GM12878 (cell line): ENCODE data around the gene PDPK1. TPM values are rescaled to one million over a fixed set of nuclear protein-coding genes. Genes with fewer than 3 reads are reported as not detected.

Experiments used
- ATAC-seq: fragments of 200-7000 bp; cut with Tn5 transposase; 3 replicates; pipeline ENCODE4 v1.9.1; 2020; ENCODE audit warnings: mild to moderate bottlenecking, moderate library complexity
- BruUV-seq: library from RNA; stranded (reverse); fragments of 400-500 nt; replicated peaks from 2 replicates; lab custom pipeline; 2021; lab: Mats Ljungman, UMichigan
- CTCF ChIA-PET: fragments of 300-600 bp; sonication (Branson Sonifier 250); formaldehyde crosslinking; extraction: SDS; loops from one replicate; lab custom pipeline; 2021; ENCODE audit warnings: inconsistent platforms; lab: Yijun Ruan, JAX
- POLR2A ChIA-PET: fragments of 350-600 bp; formaldehyde crosslinking; extraction: SDS; loops from one replicate; lab custom pipeline; 2021; ENCODE audit warnings: inconsistent platforms; lab: Charles Lee
- RAD21 ChIA-PET: fragments of 300-600 bp; sonication (Branson Sonifier 250); formaldehyde crosslinking; loops from one replicate; lab custom pipeline; 2023; ENCODE audit warnings: antibody characterized with exemption; ENCODE audit not compliant: unreplicated experiment; lab: Charles Lee
- SMC1A ChIA-PET: fragments of 300-600 bp; sonication (Branson Sonifier 250); formaldehyde crosslinking; loops from one replicate; lab custom pipeline; 2023; ENCODE audit not compliant: unreplicated experiment, uncharacterized antibody; lab: Charles Lee
- DNase-seq: peaks from one replicate; pipeline ENCODE4 v3.0.0-alpha.2; 2011; ENCODE audit warnings: low read depth, low spot score
- FAIRE-seq: peaks from 3 replicates; lab custom pipeline; 2011; peaks lifted over from hg19 to GRCh38; lab: Jason Lieb, UNC
- H2AFZ ChIP-seq: 2 replicates; pipeline ENCODE4 v1.6.0; 2011; ENCODE audit warnings: low read depth, low read length, control low read depth; ENCODE audit not compliant: control insufficient read depth
- H3K27ac ChIP-seq: 2 replicates; pipeline ENCODE4 v1.5.1; 2011; ENCODE audit warnings: control low read depth; ENCODE audit not compliant: control insufficient read depth, insufficient read depth
- H3K27me3 ChIP-seq, 2 experiments: replicated peaks in 1 of 2; 2 replicates each; pipeline versions ENCODE4 v1.6.0 to v1.6.1; 2011; ENCODE audit warnings: low read length in 1 of 2; ENCODE audit not compliant: control insufficient read depth in 2 of 2, insufficient read depth in 2 of 2
- H3K36me3 ChIP-seq, 2 experiments: 2 replicates each; pipeline ENCODE4 v1.5.1; 2011; ENCODE audit warnings: low read length in 1 of 2; ENCODE audit not compliant: control insufficient read depth in 2 of 2, insufficient read depth in 2 of 2
- H3K4me1 ChIP-seq: 2 replicates; pipeline ENCODE4 v1.6.1; 2011; ENCODE audit warnings: mild to moderate bottlenecking, low read length, moderate library complexity, mixed read lengths; ENCODE audit not compliant: control insufficient read depth, insufficient read depth
- H3K4me2 ChIP-seq: 2 replicates; pipeline ENCODE4 v1.6.0; 2011; ENCODE audit warnings: control low read depth; ENCODE audit not compliant: control insufficient read depth, insufficient read depth
- H3K4me3 ChIP-seq: fragments of 200-600 bp; sonication (generic); 2 replicates; pipeline ENCODE4 v1.5.1; 2016
- H3K79me2 ChIP-seq: 2 replicates; pipeline ENCODE4 v1.6.0; 2011; ENCODE audit warnings: low read length; ENCODE audit not compliant: control insufficient read depth, insufficient read depth
- H3K9ac ChIP-seq: 2 replicates; pipeline ENCODE4 v1.8.0; 2011; ENCODE audit warnings: low read length, control low read depth, mixed read lengths; ENCODE audit not compliant: control insufficient read depth, insufficient read depth
- H3K9me3 ChIP-seq: replicated peaks from 3 replicates; pipeline ENCODE4 v1.5.1; 2011; ENCODE audit warnings: mild to moderate bottlenecking, low read length; ENCODE audit not compliant: control insufficient read depth, insufficient read depth
- H4K20me1 ChIP-seq: 2 replicates; pipeline ENCODE4 v1.6.0; 2011; ENCODE audit not compliant: control insufficient read depth, insufficient read depth
- BCL3 ChIP-seq: IDR thresholded peaks from 2 replicates; pipeline ENCODE4 v1.6.1; 2011; ENCODE audit warnings: borderline replicate concordance, low read depth, mild to moderate bottlenecking, moderate library complexity, low read length; ENCODE audit not compliant: insufficient read depth, poor library complexity, severe bottlenecking
- CHD4 ChIP-seq: fragments of 200-600 bp; sonication (generic); IDR thresholded peaks from 2 replicates; pipeline ENCODE4 v1.6.1; 2016; ENCODE audit warnings: mild to moderate bottlenecking
- ELK1 ChIP-seq: IDR thresholded peaks from 2 replicates; pipeline ENCODE4 v1.6.1; 2012; ENCODE audit warnings: low read depth, low read length, improper control_type of control experiment
- EP300 ChIP-seq, 2 experiments: fragments of 150-350 bp in 1 of 2; IDR thresholded peaks; 2 replicates each; pipeline ENCODE4 v1.6.1; 2011 to 2012; ENCODE audit warnings: low read depth in 2 of 2, low read length in 2 of 2, borderline replicate concordance in 1 of 2, improper control_type of control experiment in 1 of 2, inconsistent platforms in 1 of 2; ENCODE audit not compliant: control insufficient read depth in 1 of 2
- FOXM1 ChIP-seq: IDR thresholded peaks from 2 replicates; pipeline ENCODE4 v1.6.1; 2012; ENCODE audit warnings: low read depth, mild to moderate bottlenecking, inconsistent platforms, low read length, moderate library complexity
- LARP7 ChIP-seq: fragments of 450-650 bp; IDR thresholded peaks from 2 replicates; pipeline ENCODE4 v1.6.1; 2017; ENCODE audit warnings: mild to moderate bottlenecking
- NR2F1 ChIP-seq: fragments of 450-650 bp; conservative IDR thresholded peaks from 2 replicates; pipeline ENCODE4 v1.6.1; 2017; ENCODE audit warnings: mild to moderate bottlenecking
- RB1 ChIP-seq: fragments of 450-650 bp; formaldehyde crosslinking; IDR thresholded peaks from 2 replicates; pipeline ENCODE4 v1.6.1; 2017; ENCODE audit warnings: mild to moderate bottlenecking, borderline replicate concordance
- SIN3A ChIP-seq: IDR thresholded peaks from 2 replicates; pipeline ENCODE4 v1.6.1; 2012; ENCODE audit warnings: low read depth, low read length, improper control_type of control experiment
- SKIL ChIP-seq: fragments of 450-650 bp; IDR thresholded peaks from 2 replicates; pipeline ENCODE4 v1.6.1; 2017; ENCODE audit warnings: mild to moderate bottlenecking, low read depth, inconsistent platforms; ENCODE audit not compliant: poor library complexity, severe bottlenecking
- TCF12 ChIP-seq: IDR thresholded peaks from 2 replicates; pipeline ENCODE4 v1.6.1; 2011; ENCODE audit warnings: low read depth, mild to moderate bottlenecking, low read length
- TCF3 ChIP-seq: IDR thresholded peaks from 2 replicates; pipeline ENCODE4 v1.6.1; 2012; ENCODE audit warnings: low read depth, mild to moderate bottlenecking, low read length, borderline replicate concordance; ENCODE audit not compliant: insufficient read depth
- ZBTB4 ChIP-seq: fragments of 450-650 bp; formaldehyde crosslinking; IDR thresholded peaks from 2 replicates; pipeline ENCODE4 v1.4.0; 2022; ENCODE audit warnings: mild to moderate bottlenecking, moderate library complexity
- ZZZ3 ChIP-seq: IDR thresholded peaks from 2 replicates; pipeline ENCODE4 v1.6.1; 2011; ENCODE audit warnings: low read depth; ENCODE audit not compliant: control insufficient read depth, insufficient read length
- WGBS: methylation state at CpG from one replicate; pipeline ENCODE4 v1.1.6; 2016; ENCODE audit warnings: low lambda C conversion rate; ENCODE audit not compliant: insufficient replicate concordance, insufficient coverage; ENCODE audit errors: missing lambda C conversion rate; 5-methylcytosine and 5-hydroxymethylcytosine counted together
- in situ Hi-C: fragments of 300-500 bp; cut with MboI; formaldehyde crosslinking; loops from 9 replicates; pipeline ENCODE4 v1.14.3; 2018; ENCODE audit warnings: mixed read lengths
- intact Hi-C: fragments of 100-400 bp; cut with micrococcal nuclease; formaldehyde crosslinking; loops from one replicate; pipeline ENCODE4 v1.14.2; 2022; ENCODE audit not compliant: unreplicated experiment
- polyA plus RNA-seq, 11 experiments: library from polyadenylated mRNA; depleted of rRNA in 4 of 11; unstranded in 6 of 11; stranded (reverse) in 5 of 11; fragments of >200 nt; fragmentation: Nextera tagmentation in 4 of 11; fragmentation: Illumina TruSeq in 1 of 11; extraction: Ambion mirVana in 4 of 11; extraction: Trizol in 1 of 11; gene quantifications; 1 replicate in 1 of 11; 2 replicates in 10 of 11; pipeline versions ENCODE4 v1.2.1 to v1.2.3, GENCODE V29; 2011 to 2016; ENCODE audit warnings: inconsistent platforms in 2 of 11, missing spikeins in 2 of 11, low read depth in 1 of 11
- total RNA-seq, 4 experiments: library from RNA; depleted of rRNA in 3 of 4; stranded (reverse); fragments of >200 nt in 3 of 4; fragmentation: Illumina TruSeq in 1 of 4; extraction: Trizol in 1 of 4; gene quantifications; 2 replicates each; pipeline versions ENCODE4 v1.2.1 to v1.2.3, GENCODE V29; 2013 to 2021

Gene PDPK1
- total and polyA plus RNA-seq, 10 of the 15 experiments (the other 5 are each of a cell fraction or from before 2014, with no cell fraction given): 3.9 to 41.3 (median 25.5) TPM

GRCh38 chr16:2532494-2533141, 5.2 kb upstream of the PDPK1 start:
- DNase-seq (peak; percentile 39), ATAC-seq (peak; percentile 43), FAIRE-seq (peak; percentile 95)
- ChIA-PET CTCF (interaction anchor here (1.0 to 1.7 kb wide), 3 partner anchors 17 to 281 kb away, joined by 3 to 4 read pairs (median 3); partner anchors contain the start of gene ECI1), SMC1A (no interaction called here), POLR2A (interaction anchor here (0.8 to 1.6 kb wide), 4 partner anchors 17 to 377 kb away, joined by 3 to 8 read pairs (median 4); partner anchors contain the start of genes ATP6V0C, ECI1 and TRAF7), RAD21 (interaction anchor here (0.6 to 1.3 kb wide), 3 partner anchors 19 to 1769 kb away, joined by 3 to 6 read pairs (median 3); no protein-coding TSS in a partner anchor)
- Histone ChIP-seq H3K9me3 (no peaks in the 10 kb centered on the region), H4K20me1 (no peaks in the 10 kb centered on the region), H3K4me2 (peak overlapping the region; percentile 100), H3K4me3 (peak overlapping the region; percentile 95), H3K27me3 (no peaks in the 10 kb centered on the region), H3K79me2 (no peaks in the 10 kb centered on the region), H3K27ac (peak overlapping the region; percentile 89), H3K4me1 (peaks cover 13% of the 10 kb centered on the region), H2AFZ (peak overlapping the region; percentile 82), H3K36me3 (peaks cover 0 to 15% of the 10 kb centered on the region in 2 experiments; a peak in 3 of 4 replicates), H3K9ac (peak overlapping the region; percentile 85)
- BruUV-seq: no TSS peak
- in situ Hi-C loops: no loop called here
- intact Hi-C loops: loop anchor here (10.0 kb wide), 1 partner anchor 152 kb away; the partner anchor contains the start of gene KCTD5
- WGBS: under 1% methylated on average over 37 of the region's 37 CpGs
- no peak for TF ChIP-seq ZZZ3
- no peak for TF ChIP-seq SIN3A
- TF ChIP-seq TCF12: 0 out of 2 replicates have a peak, but pooled peaks have one; percentile 11
- no peak for TF ChIP-seq NR2F1
- TF ChIP-seq CHD4: no peak
- TF ChIP-seq SKIL: peak; percentile 28
- no peak for TF ChIP-seq TCF3
- no peak for TF ChIP-seq ELK1
- TF ChIP-seq FOXM1: no peak
- no peak for TF ChIP-seq BCL3
- no peak for TF ChIP-seq EP300 (IDR thresholded peaks at IDR 0.05; ENCODE audit: borderline replicate concordance in 1 of 2, control insufficient read depth in 1 of 2, low read depth in 2 of 2, low read length in 2 of 2)
- TF ChIP-seq ZBTB4 (CRISPR knock-in tag): no peak
- peak; percentile 64; the same call in 1 of the 2 replicates for TF ChIP-seq LARP7
- TF ChIP-seq RB1: no peak; the same call in 1 of the 2 replicates
